Prostate gland (tissue), 2 donors: ENCODE measurements around the gene CHTF18.

ENCODE experiments used
- POLR2A ChIP-seq: fragments of 450-650 bp; IDR thresholded peaks from one replicate; pipeline ENCODE4 v1.6.1; 2016; ENCODE audit warnings: antibody characterized with exemption, mild to moderate bottlenecking
- TF ChIP-seq, protein P1 (sequence below), 4 experiments: fragments of 200-600 bp in 2 of 4; fragments of 450-650 bp in 2 of 4; sonication (generic) in 2 of 4; IDR thresholded peaks; 1 replicate in 3 of 4; 2 replicates in 1 of 4; pipeline ENCODE4 v1.5.1; 2016 to 2019; ENCODE audit warnings: antibody characterized with exemption in 4 of 4, mild to moderate bottlenecking in 2 of 4, moderate library complexity in 2 of 4

DNA sequence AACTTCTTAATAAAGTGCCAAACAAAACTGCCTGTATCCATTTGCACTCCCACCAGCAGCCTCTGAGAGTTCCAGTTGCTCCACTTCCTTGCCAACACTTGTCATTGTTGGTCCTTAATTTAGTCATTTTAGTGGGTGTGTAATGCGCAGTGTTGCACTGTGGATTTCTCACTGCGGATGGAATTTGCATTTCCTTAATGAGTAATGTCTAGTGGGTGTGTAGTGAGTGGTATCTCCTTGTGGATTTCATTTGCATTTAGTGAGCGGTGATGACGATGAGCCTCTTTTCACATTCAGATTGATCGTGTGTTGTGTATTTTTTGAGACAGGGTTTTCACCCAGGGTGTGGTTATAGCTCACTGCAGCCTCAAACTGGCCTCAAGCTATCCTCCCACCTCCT, 32.0 kb upstream of the CHTF18 start:
- TF ChIP-seq, protein P1, sequence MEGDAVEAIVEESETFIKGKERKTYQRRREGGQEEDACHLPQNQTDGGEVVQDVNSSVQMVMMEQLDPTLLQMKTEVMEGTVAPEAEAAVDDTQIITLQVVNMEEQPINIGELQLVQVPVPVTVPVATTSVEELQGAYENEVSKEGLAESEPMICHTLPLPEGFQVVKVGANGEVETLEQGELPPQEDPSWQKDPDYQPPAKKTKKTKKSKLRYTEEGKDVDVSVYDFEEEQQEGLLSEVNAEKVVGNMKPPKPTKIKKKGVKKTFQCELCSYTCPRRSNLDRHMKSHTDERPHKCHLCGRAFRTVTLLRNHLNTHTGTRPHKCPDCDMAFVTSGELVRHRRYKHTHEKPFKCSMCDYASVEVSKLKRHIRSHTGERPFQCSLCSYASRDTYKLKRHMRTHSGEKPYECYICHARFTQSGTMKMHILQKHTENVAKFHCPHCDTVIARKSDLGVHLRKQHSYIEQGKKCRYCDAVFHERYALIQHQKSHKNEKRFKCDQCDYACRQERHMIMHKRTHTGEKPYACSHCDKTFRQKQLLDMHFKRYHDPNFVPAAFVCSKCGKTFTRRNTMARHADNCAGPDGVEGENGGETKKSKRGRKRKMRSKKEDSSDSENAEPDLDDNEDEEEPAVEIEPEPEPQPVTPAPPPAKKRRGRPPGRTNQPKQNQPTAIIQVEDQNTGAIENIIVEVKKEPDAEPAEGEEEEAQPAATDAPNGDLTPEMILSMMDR (IDR thresholded peaks at IDR 0.05): no peak
- no peak for TF ChIP-seq POLR2A
